Measurements from ENCODE around the gene VWA8. TPM values are rescaled to one million over a fixed set of nuclear protein-coding genes. Genes with fewer than 3 reads are reported as not detected.

Gene VWA8
- polyA plus RNA-seq, 1 of the 3 experiments (the other 2 are of a cell fraction): 5.5 TPM

DNA sequence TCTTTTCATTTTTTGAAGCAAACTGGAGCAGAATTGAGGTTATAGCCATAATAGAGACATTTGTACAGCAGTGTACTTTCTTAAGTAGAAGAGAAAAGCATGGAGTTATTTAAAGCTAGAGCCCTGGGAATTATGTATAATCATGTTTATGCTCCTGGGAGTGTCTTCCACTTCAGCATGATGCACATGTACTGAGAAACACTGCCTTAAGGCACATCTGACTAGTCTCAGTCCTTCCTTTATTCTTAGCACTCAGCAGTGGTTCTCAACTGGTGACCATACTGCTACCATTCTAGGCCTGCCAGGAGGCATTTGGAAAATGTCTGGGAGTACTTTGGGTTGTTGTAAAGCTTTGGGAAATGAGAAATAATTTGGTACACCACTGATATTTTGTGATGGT, 45.8 kb downstream of the VWA8 start:
- no peaks in the 10 kb centered on the region for H3K9me3 ChIP-seq
- no peaks in the 10 kb centered on the region for H3K9me2 ChIP-seq
- no peak overlapping the region for H3K4me2 ChIP-seq
- ChIA-PET CTCF (no interaction called here), POLR2A (no interaction called here)
- DNase-seq: no peak
- no peaks in the 10 kb centered on the region for H3K36me3 ChIP-seq (replicated peaks in 1 of 2; ENCODE audit: control insufficient read depth in 1 of 2, insufficient read depth in 2 of 2, low read length in 1 of 2)
- no peak overlapping the region for H3K9ac ChIP-seq
- no peak overlapping the region for H2AFZ ChIP-seq (ENCODE audit: low read depth)
- H4K20me1 ChIP-seq (ENCODE audit: insufficient read depth): no peaks in the 10 kb centered on the region
- peak overlapping the region in 1 of 2 experiments; percentile 50; a peak in 2 of 4 replicates for H3K27ac ChIP-seq (ENCODE audit: low read depth in 2 of 2, low read length in 1 of 2)
- no peaks in the 10 kb centered on the region for H3K27me3 ChIP-seq (ENCODE audit: insufficient read depth)
- H3F3A ChIP-seq (replicated peaks; ENCODE audit: insufficient read depth): peaks cover 20% of the 10 kb centered on the region
- H3K79me2 ChIP-seq (ENCODE audit: insufficient read depth): peaks cover 13% of the 10 kb centered on the region
- H3K4me3 ChIP-seq (ENCODE audit: low read depth in 2 of 2, low read length in 1 of 2): no peak overlapping the region
- TF ChIP-seq TEAD4 (IDR thresholded peaks at IDR 0.05; ENCODE audit: borderline replicate concordance, insufficient read depth): no peak
- TF ChIP-seq, protein P1, sequence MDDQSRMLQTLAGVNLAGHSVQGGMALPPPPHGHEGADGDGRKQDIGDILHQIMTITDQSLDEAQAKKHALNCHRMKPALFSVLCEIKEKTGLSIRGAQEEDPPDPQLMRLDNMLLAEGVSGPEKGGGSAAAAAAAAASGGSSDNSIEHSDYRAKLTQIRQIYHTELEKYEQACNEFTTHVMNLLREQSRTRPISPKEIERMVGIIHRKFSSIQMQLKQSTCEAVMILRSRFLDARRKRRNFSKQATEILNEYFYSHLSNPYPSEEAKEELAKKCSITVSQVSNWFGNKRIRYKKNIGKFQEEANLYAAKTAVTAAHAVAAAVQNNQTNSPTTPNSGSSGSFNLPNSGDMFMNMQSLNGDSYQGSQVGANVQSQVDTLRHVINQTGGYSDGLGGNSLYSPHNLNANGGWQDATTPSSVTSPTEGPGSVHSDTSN (IDR thresholded peaks at IDR 0.05): no peak
- no peak for TF ChIP-seq FOSL2 (IDR thresholded peaks at IDR 0.05; ENCODE audit: borderline replicate concordance, low read depth)
- TF ChIP-seq FOXJ3 (CRISPR knock-in tag; IDR thresholded peaks at IDR 0.05): no peak
- TF ChIP-seq, protein P2, sequence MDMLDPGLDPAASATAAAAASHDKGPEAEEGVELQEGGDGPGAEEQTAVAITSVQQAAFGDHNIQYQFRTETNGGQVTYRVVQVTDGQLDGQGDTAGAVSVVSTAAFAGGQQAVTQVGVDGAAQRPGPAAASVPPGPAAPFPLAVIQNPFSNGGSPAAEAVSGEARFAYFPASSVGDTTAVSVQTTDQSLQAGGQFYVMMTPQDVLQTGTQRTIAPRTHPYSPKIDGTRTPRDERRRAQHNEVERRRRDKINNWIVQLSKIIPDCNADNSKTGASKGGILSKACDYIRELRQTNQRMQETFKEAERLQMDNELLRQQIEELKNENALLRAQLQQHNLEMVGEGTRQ (IDR thresholded peaks at IDR 0.05; ENCODE audit: borderline replicate concordance, low read depth, low read length): no peak
- TF ChIP-seq TCF12 (IDR thresholded peaks at IDR 0.05): no peak
- TF ChIP-seq FOXM1 (IDR thresholded peaks at IDR 0.05; ENCODE audit: low read depth): no peak
- no peak for TF ChIP-seq GATA2 (CRISPR knock-in tag; IDR thresholded peaks at IDR 0.05)
- TF ChIP-seq ELF1 (IDR thresholded peaks at IDR 0.05): no peak
- no peak for TF ChIP-seq POLR2AphosphoS5 (IDR thresholded peaks at IDR 0.05; ENCODE audit: low read depth, low read length)
- TF ChIP-seq, protein P3, sequence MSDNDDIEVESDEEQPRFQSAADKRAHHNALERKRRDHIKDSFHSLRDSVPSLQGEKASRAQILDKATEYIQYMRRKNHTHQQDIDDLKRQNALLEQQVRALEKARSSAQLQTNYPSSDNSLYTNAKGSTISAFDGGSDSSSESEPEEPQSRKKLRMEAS (IDR thresholded peaks at IDR 0.05; ENCODE audit: low read depth): no peak
- H3K4me1 ChIP-seq (ENCODE audit: control insufficient read depth in 1 of 2, insufficient read depth in 2 of 2, low read depth in 1 of 2, low read length in 1 of 2): peaks cover 15 to 24% of the 10 kb centered on the region in 2 experiments; a peak in 3 of 4 replicates

DNA sequence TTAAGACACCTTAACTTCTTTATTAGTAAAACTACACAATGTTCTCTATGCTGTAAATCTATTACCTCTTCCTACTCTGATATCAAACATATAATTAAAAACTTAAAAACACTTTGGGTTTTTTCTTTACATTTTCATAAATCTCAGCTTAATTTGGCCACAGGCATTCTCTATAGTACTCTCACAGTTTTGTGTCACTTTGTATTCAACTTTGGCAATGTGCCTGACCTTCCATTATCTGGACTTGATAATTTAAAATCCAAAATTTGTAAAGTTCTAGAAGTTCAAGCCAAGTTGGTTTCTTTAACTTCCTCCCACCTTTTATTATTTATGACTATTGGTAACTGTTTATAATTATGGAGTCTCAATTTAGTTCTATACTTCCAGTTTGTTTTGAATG, 46.4 kb downstream of the VWA8 start:
- DNase-seq: no peak
- H3K27me3 ChIP-seq (ENCODE audit: insufficient read depth): no peaks in the 10 kb centered on the region
- H3K36me3 ChIP-seq (replicated peaks in 1 of 2; ENCODE audit: control insufficient read depth in 1 of 2, insufficient read depth in 2 of 2, low read length in 1 of 2): no peaks in the 10 kb centered on the region
- no peak overlapping the region for H3K9ac ChIP-seq
- H3K9me3 ChIP-seq: no peaks in the 10 kb centered on the region
- H2AFZ ChIP-seq (ENCODE audit: low read depth): no peak overlapping the region
- H3K4me3 ChIP-seq (ENCODE audit: low read depth in 2 of 2, low read length in 1 of 2): no peak overlapping the region
- H4K20me1 ChIP-seq (ENCODE audit: insufficient read depth): no peaks in the 10 kb centered on the region
- no peak overlapping the region for H3K4me2 ChIP-seq
- no peak overlapping the region; a peak in 1 of 4 replicates for H3K27ac ChIP-seq (ENCODE audit: low read depth in 2 of 2, low read length in 1 of 2)
- peaks cover 13% of the 10 kb centered on the region for H3K79me2 ChIP-seq (ENCODE audit: insufficient read depth)
- H3K4me1 ChIP-seq (ENCODE audit: control insufficient read depth in 1 of 2, insufficient read depth in 2 of 2, low read depth in 1 of 2, low read length in 1 of 2): peaks cover 12 to 24% of the 10 kb centered on the region in 2 experiments; a peak in 3 of 4 replicates
- H3F3A ChIP-seq (replicated peaks; ENCODE audit: insufficient read depth): peaks cover 20% of the 10 kb centered on the region
- no peaks in the 10 kb centered on the region for H3K9me2 ChIP-seq
- POLR2A ChIA-PET: no interaction called here
- CTCF ChIA-PET: no interaction called here
- TF ChIP-seq RCOR1 (IDR thresholded peaks at IDR 0.05; ENCODE audit: low read length) (no peak), CHD2 (IDR thresholded peaks at IDR 0.05; ENCODE audit: low read length, partially characterized antibody) (no peak), TEAD4 (IDR thresholded peaks at IDR 0.05; ENCODE audit: borderline replicate concordance, insufficient read depth) (no peak), JUND (IDR thresholded peaks at IDR 0.05) (no peak), GATA2 (CRISPR knock-in tag; IDR thresholded peaks at IDR 0.05) (no peak), RXRA (IDR thresholded peaks at IDR 0.05; ENCODE audit: borderline replicate concordance, low read depth) (no peak), FOXM1 (IDR thresholded peaks at IDR 0.05; ENCODE audit: low read depth) (no peak), NFIC (IDR thresholded peaks at IDR 0.05; ENCODE audit: borderline replicate concordance) (no peak), EZH2phosphoT487 (IDR thresholded peaks at IDR 0.05; ENCODE audit: borderline replicate concordance, low read depth) (no peak), SMC3 (IDR thresholded peaks at IDR 0.05; ENCODE audit: low read depth, low read length) (no peak)
- TF ChIP-seq, protein P4, sequence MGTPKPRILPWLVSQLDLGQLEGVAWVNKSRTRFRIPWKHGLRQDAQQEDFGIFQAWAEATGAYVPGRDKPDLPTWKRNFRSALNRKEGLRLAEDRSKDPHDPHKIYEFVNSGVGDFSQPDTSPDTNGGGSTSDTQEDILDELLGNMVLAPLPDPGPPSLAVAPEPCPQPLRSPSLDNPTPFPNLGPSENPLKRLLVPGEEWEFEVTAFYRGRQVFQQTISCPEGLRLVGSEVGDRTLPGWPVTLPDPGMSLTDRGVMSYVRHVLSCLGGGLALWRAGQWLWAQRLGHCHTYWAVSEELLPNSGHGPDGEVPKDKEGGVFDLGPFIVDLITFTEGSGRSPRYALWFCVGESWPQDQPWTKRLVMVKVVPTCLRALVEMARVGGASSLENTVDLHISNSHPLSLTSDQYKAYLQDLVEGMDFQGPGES (IDR thresholded peaks at IDR 0.05; ENCODE audit: low read depth, low read length): no peak
- TF ChIP-seq, protein P5, sequence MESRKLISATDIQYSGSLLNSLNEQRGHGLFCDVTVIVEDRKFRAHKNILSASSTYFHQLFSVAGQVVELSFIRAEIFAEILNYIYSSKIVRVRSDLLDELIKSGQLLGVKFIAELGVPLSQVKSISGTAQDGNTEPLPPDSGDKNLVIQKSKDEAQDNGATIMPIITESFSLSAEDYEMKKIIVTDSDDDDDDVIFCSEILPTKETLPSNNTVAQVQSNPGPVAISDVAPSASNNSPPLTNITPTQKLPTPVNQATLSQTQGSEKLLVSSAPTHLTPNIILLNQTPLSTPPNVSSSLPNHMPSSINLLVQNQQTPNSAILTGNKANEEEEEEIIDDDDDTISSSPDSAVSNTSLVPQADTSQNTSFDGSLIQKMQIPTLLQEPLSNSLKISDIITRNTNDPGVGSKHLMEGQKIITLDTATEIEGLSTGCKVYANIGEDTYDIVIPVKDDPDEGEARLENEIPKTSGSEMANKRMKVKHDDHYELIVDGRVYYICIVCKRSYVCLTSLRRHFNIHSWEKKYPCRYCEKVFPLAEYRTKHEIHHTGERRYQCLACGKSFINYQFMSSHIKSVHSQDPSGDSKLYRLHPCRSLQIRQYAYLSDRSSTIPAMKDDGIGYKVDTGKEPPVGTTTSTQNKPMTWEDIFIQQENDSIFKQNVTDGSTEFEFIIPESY (IDR thresholded peaks at IDR 0.05; ENCODE audit: borderline replicate concordance, low read depth): no peak
- TF ChIP-seq, protein P1 (IDR thresholded peaks at IDR 0.05): no peak
